ENCODE measurements around the gene RASSF5.

DNA sequence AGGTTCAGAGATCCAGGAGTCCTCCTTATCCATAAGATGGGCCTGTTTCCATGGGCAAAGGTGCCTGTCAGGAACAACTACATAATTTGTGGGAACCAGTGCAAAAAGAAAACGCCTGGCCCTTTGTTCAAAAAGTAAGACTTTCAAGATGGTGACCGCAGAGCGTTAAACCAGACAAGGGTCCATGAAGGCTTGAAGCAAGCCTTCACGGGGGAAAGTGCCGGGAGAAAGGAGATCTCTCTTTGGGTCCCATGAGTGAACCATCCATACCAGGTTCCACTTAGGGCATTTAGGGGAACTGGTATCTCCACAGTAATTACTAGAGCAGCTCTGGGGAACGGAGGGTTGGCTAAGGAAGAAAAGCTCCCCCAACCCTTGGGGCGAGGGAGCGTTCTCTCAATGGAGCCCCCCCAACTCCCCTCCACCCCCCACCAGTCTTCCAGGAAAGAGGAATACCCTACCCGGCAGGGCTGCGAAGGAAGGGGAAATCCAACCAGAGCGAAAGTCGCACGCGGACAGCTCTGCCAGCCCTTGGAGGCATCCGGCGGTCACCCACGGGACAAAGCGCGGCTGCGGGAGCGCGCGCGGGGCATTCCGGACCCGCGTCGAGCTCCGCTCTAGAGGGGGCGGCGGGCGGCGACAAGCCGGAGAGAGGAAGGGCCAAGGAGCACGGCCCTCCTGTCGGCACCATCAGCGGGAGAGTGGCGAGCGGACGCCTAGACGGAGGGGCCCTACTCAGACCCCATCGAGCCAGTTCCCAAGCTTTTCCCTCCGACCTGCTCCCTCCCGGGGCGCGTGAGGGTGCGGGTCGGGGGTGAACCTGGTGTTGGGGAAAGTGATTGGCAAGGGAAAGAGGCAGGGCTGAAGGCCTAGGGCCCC, 687 bp upstream of the RASSF5 start:
- TF ChIP-seq, protein P1, sequence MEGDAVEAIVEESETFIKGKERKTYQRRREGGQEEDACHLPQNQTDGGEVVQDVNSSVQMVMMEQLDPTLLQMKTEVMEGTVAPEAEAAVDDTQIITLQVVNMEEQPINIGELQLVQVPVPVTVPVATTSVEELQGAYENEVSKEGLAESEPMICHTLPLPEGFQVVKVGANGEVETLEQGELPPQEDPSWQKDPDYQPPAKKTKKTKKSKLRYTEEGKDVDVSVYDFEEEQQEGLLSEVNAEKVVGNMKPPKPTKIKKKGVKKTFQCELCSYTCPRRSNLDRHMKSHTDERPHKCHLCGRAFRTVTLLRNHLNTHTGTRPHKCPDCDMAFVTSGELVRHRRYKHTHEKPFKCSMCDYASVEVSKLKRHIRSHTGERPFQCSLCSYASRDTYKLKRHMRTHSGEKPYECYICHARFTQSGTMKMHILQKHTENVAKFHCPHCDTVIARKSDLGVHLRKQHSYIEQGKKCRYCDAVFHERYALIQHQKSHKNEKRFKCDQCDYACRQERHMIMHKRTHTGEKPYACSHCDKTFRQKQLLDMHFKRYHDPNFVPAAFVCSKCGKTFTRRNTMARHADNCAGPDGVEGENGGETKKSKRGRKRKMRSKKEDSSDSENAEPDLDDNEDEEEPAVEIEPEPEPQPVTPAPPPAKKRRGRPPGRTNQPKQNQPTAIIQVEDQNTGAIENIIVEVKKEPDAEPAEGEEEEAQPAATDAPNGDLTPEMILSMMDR (IDR thresholded peaks at IDR 0.05), result no peak
- no peak for TF ChIP-seq POLR2AphosphoS5 (IDR thresholded peaks at IDR 0.05; ENCODE audit: insufficient read depth in 1 of 2, low read depth in 1 of 2)
- TF ChIP-seq POLR2A (IDR thresholded peaks at IDR 0.05), result no peak
